SJSA1 (cell line): ENCODE data around the gene CATSPER3. TPM values are rescaled to one million over a fixed set of nuclear protein-coding genes. Genes with fewer than 3 reads are reported as not detected.
"Not testable (repeated sequence)": the region's sequence is repeated elsewhere in the genome, so short reads cannot be mapped to it uniquely, and the experiment has no call there.

Experiments used
- DNase-seq, 2 experiments: peaks; one replicate each; pipeline ENCODE4 v3.0.0-alpha.2; 2015 to 2020; ENCODE audit warnings: low spot score in 2 of 2, low read depth in 1 of 2
- H3K27ac ChIP-seq: fragments of 250-450 bp; sonication (Bioruptor Pico); 2 replicates; pipeline ENCODE4 v1.5.1; 2020; ENCODE audit warnings: mild to moderate bottlenecking, moderate library complexity
- H3K27me3 ChIP-seq: fragments of 250-450 bp; sonication (Bioruptor Pico); replicated peaks from 2 replicates; pipeline ENCODE4 v1.5.1; 2020; ENCODE audit warnings: mild to moderate bottlenecking, moderate library complexity
- H3K36me3 ChIP-seq: fragments of 250-450 bp; sonication (Bioruptor Pico); 2 replicates; pipeline ENCODE4 v1.5.1; 2020; ENCODE audit warnings: mild to moderate bottlenecking
- H3K4me1 ChIP-seq: fragments of 250-450 bp; sonication (Bioruptor Pico); replicated peaks from 2 replicates; pipeline ENCODE4 v1.6.1; 2021; ENCODE audit warnings: mild to moderate bottlenecking
- H3K4me3 ChIP-seq: fragments of 250-450 bp; sonication (Bioruptor Pico); 2 replicates; pipeline ENCODE4 v1.5.1; 2020; ENCODE audit warnings: mild to moderate bottlenecking
- H3K9me3 ChIP-seq: fragments of 250-450 bp; sonication (Bioruptor Pico); replicated peaks from 2 replicates; pipeline ENCODE4 v1.5.1; 2020; ENCODE audit warnings: mild to moderate bottlenecking
- total RNA-seq: library from RNA; depleted of rRNA; stranded (reverse); fragments of >200 nt; shearing (Covaris generic); gene quantifications from 2 replicates; pipeline ENCODE4 v1.2.3, GENCODE V29; 2014

CATSPER3 gene
- total RNA-seq, 1 experiment from 2014 or later = 0.08 TPM

GRCh38 chr5:134990183-134990582 lies 22.5 kb downstream of the CATSPER3 start:
- not testable (repeated sequence) for H3K9me3 ChIP-seq, H3K27ac ChIP-seq, H3K4me3 ChIP-seq, DNase-seq, H3K36me3 ChIP-seq, H3K4me1 ChIP-seq
- H3K27me3 ChIP-seq = 0 out of 2 replicates have a peak, but pooled peaks cover 15% of the 10 kb centered on the region

GRCh38 chr5:134992148-134992547 lies 24.4 kb downstream of the CATSPER3 start:
- Histone ChIP-seq H3K4me3 (no peak overlapping the region), H3K27ac (no peak overlapping the region), H3K4me1 (no peaks in the 10 kb centered on the region), H3K36me3 (no peaks in the 10 kb centered on the region), H3K9me3 (no peaks in the 10 kb centered on the region), H3K27me3 (0 out of 2 replicates have a peak, but pooled peaks cover 16% of the 10 kb centered on the region)
- DNase-seq = no peak

GRCh38 chr5:134993161-134993560 lies 25.5 kb downstream of the CATSPER3 start:
- no peaks in the 10 kb centered on the region for H3K36me3 ChIP-seq
- H3K4me1 ChIP-seq = no peaks in the 10 kb centered on the region
- no peak for DNase-seq
- no peak overlapping the region for H3K4me3 ChIP-seq
- 0 out of 2 replicates have a peak, but pooled peaks cover 15% of the 10 kb centered on the region for H3K27me3 ChIP-seq
- no peaks in the 10 kb centered on the region for H3K9me3 ChIP-seq
- no peak overlapping the region for H3K27ac ChIP-seq

DNA sequence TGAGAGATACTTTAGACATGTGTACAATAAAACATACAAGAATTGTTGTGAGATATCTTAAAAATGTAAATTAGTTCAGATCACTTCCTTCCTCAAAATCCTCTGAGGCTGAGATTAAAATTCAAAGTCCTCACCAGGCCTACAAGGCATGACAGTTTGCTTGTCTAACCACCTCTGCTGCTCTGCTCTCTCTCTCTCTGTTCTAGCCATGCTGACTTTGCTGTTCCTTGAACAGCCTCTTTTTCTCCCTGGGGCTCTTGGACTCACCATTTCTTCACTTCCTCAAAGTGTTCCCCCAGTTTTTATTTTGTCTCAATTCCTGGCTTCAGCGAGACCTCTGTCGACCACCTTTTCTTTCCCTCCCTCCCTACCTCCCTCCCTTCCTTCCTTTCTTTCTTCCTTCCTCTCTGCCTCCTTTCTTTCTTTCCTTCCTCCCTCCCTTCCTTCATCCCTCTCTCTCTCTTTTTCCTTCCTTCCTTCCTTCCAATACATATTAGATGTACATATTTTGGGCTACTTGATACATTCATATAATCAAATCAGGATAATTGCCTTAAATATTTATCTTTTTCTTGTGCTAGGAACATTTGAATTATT lies 27.0 kb downstream of the CATSPER3 start:
- Histone ChIP-seq H3K4me1 (no peaks in the 10 kb centered on the region), H3K36me3 (no peaks in the 10 kb centered on the region), H3K9me3 (no peaks in the 10 kb centered on the region), H3K4me3 (no peak overlapping the region), H3K27me3 (0 out of 2 replicates have a peak, but pooled peaks cover 10% of the 10 kb centered on the region), H3K27ac (no peak overlapping the region)
- no peak for DNase-seq

DNA sequence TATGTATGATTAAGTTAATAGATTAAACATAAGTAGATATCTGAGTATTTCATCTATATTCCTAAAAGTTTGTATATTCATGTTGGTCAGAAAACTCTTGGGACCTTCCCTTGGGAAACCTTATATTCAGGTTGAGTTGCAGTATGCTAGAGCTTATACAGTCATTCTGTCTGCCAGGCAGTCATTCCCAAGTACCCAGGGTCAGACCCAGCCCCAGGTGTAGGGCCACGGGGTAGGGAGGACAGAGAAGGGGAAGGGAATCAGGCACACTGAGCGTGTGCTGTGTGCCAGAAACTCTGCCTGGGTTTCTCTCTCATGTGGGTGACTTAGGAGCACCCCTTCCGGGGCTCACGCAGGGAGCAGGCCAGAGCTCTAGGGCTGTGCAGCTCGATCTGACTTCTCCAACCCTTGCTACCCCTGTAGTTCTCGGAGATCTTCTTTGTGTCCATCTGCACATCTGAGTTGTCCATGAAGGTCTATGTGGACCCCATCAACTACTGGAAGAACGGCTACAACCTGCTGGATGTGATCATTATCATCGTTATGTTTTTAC lies 28.2 kb downstream of the CATSPER3 start:
- Histone ChIP-seq H3K4me1 (no peaks in the 10 kb centered on the region), H3K4me3 (no peak overlapping the region), H3K9me3 (no peaks in the 10 kb centered on the region)

DNA sequence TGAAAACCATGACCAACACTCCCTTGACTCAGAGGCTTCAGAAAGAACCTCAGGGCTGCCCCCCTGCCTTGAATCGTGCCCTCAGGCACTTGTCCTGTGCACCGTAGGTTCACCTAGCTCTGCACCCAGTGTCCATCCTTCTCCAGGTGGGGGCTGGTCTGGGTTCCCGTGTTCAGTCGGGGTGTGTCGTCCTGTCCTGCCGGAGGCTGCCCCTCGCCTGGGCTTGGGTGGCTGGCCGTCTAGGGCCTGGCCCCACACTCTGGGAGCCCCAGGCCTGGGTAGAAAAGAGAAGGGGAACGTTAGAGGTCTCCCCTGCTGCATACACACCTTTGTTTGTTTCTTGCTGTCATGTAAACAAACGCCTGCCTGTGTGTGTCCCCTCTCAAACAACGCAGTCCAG lies 29.3 kb downstream of the CATSPER3 start:
- no peak overlapping the region for H3K27ac ChIP-seq
- H3K4me3 ChIP-seq = no peak overlapping the region
- no peak for DNase-seq
- H3K27me3 ChIP-seq = 0 out of 2 replicates have a peak, but pooled peaks cover 10% of the 10 kb centered on the region
- no peaks in the 10 kb centered on the region for H3K9me3 ChIP-seq
- H3K4me1 ChIP-seq = no peaks in the 10 kb centered on the region
- no peaks in the 10 kb centered on the region for H3K36me3 ChIP-seq

More for the DNA sequence above, 28.2 kb downstream of the CATSPER3 start:
- Histone ChIP-seq H3K27me3 (0 out of 2 replicates have a peak, but pooled peaks cover 10% of the 10 kb centered on the region), H3K27ac (no peak overlapping the region), H3K36me3 (no peaks in the 10 kb centered on the region)
- DNase-seq = no peak

- H3K4me3 ChIP-seq, DNase-seq, H3K9me3 ChIP-seq, H3K36me3 ChIP-seq, H3K4me1 ChIP-seq, H3K27ac ChIP-seq: not testable (repeated sequence)
- H3K27me3 ChIP-seq = peaks cover 10% of the 10 kb centered on the region; the same call in 1 of the 2 replicates
Observed at GRCh38 chr5:134998068-134998467, 30.4 kb downstream of the CATSPER3 start.

GRCh38 chr5:135004376-135004775 lies 36.7 kb downstream of the CATSPER3 start:
- no peak for DNase-seq
- H3K27me3 ChIP-seq = no peaks in the 10 kb centered on the region; the same call in 1 of the 2 replicates
- H3K4me3 ChIP-seq = no peak overlapping the region
- H3K36me3 ChIP-seq = no peaks in the 10 kb centered on the region
- no peaks in the 10 kb centered on the region for H3K4me1 ChIP-seq
- no peaks in the 10 kb centered on the region; the same call in none of the 2 replicates for H3K9me3 ChIP-seq
- H3K27ac ChIP-seq = no peak overlapping the region

- Histone ChIP-seq H3K27me3 (no peaks in the 10 kb centered on the region; the same call in 1 of the 2 replicates), H3K9me3 (no peaks in the 10 kb centered on the region; the same call in none of the 2 replicates), H3K4me1 (no peaks in the 10 kb centered on the region), H3K4me3 (no peak overlapping the region), H3K27ac (no peak overlapping the region), H3K36me3 (no peaks in the 10 kb centered on the region)
- DNase-seq = no peak
Observed at GRCh38 chr5:135005076-135005475, 37.4 kb downstream of the CATSPER3 start.

DNA sequence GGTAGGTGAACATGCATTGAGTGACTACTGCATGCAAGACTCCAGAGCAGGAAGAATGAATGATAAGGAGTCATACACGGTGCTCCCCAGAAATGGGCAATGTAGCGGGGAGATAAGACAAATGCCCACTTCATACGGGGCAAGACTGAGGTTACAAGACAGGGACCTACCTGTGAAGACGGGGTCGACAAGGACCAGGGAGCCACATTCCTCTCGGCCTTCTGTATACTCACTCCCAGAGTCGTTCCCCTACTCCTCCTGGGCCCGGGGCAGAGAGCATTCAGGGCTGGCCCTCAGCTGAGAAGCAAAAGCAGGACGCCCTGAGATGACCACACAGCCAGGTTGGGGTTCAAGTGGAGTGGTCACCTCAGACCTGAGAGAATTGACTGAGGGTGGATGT lies 39.6 kb downstream of the CATSPER3 start:
- H3K36me3 ChIP-seq = no peaks in the 10 kb centered on the region
- H3K9me3 ChIP-seq = no peaks in the 10 kb centered on the region; the same call in none of the 2 replicates
- no peak overlapping the region for H3K4me3 ChIP-seq
- H3K4me1 ChIP-seq = no peaks in the 10 kb centered on the region
- H3K27me3 ChIP-seq = no peaks in the 10 kb centered on the region; the same call in 1 of the 2 replicates
- DNase-seq = peak in 1 of 2 experiments; percentile 41
- no peak overlapping the region for H3K27ac ChIP-seq

DNA sequence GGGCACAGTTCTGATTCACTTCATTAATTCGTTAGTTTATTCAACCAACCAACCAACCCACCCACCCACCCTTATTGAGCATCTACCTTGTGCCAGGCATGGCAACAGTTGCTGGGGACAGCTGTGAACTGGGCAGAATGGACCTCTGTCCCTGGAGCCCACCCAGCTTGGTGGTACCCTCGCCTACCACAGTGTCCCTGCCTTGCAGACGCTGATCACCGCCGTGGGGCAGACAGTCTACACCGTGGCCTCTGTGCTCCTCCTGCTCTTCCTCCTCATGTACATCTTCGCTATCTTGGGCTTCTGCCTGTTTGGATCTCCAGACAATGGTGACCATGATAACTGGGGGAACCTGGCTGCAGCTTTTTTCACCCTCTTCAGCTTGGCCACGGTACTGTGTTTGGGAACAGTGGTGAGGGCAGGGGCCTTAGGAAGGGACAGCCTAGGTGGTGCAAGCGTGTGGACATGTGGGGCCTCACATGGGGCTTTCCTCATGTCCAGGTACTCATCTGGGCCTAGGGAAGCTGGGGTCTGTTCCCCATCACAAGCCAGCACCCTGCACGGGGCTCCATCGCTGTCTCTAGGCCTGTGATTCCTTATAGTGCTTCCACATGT lies 40.1 kb downstream of the CATSPER3 start:
- H3K4me3 ChIP-seq = no peak overlapping the region
- DNase-seq = peak in 1 of 2 experiments; percentile 38
- H3K27me3 ChIP-seq = no peaks in the 10 kb centered on the region; the same call in 1 of the 2 replicates
- H3K9me3 ChIP-seq = no peaks in the 10 kb centered on the region; the same call in none of the 2 replicates
- H3K4me1 ChIP-seq = no peaks in the 10 kb centered on the region
- H3K27ac ChIP-seq = no peak overlapping the region
- no peaks in the 10 kb centered on the region for H3K36me3 ChIP-seq

DNA sequence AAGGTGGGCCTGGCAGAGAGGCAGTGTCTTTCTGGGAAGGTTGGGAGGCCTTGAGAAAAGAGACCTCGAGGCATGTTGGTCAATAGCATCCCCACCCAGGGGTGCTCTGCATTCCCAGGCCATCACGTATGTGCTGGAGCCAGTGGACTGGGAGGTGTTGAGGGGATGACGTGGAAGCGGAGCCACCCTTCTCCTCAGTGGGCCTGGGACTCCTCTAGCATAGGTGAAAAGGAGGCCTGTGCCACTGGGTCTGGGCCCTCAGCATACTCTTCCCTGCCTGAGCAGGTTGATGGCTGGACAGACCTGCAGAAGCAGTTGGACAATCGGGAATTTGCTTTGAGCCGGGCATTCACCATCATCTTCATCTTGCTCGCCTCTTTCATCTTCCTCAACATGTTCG lies 40.8 kb downstream of the CATSPER3 start:
- peak in 1 of 2 experiments; percentile 34 for DNase-seq
- Histone ChIP-seq H3K9me3 (no peaks in the 10 kb centered on the region; the same call in none of the 2 replicates), H3K4me3 (no peak overlapping the region), H3K4me1 (no peaks in the 10 kb centered on the region), H3K27ac (no peak overlapping the region), H3K27me3 (no peaks in the 10 kb centered on the region; the same call in 1 of the 2 replicates), H3K36me3 (no peaks in the 10 kb centered on the region)

DNA sequence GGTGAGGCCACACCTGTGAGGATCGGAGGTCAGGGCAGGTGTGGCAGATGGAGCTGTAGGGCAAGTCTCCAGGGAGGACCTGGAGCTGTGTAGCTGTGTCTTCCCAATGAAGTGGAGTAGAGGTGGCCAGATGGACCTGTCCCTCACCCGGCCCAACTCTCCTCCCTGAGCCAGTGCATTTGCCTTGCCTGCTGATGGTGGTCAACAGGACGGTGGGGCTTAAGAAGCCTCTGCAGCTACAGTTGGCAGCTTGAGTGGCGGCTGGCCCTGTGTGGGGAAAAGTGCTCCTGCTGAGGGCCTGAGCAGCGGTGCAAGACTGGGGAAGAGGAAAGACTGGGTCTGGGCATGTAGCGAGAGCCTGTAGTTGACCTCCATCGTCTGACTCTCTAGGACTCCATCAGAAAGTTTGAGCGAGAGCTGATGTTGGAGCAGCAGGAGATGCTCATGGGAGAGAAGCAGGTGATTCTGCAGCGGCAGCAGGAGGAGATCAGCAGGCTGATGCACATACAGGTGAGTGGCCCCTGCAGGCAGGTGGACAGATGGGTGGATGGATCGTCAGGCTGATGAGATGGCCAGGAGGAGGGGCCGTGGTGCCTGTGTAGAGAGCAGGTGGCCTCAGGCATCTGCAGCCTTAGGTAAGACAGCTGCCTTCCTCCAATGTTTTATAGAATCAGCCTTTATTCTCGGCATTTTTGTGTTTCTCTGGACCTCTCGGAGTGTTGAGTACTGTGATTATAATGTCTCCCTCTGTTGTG lies 41.5 kb downstream of the CATSPER3 start:
- Histone ChIP-seq H3K27me3 (no peaks in the 10 kb centered on the region; the same call in 1 of the 2 replicates), H3K4me1 (no peaks in the 10 kb centered on the region), H3K4me3 (no peak overlapping the region), H3K36me3 (no peaks in the 10 kb centered on the region), H3K9me3 (no peaks in the 10 kb centered on the region; the same call in 1 of the 2 replicates), H3K27ac (no peak overlapping the region)
- peak in 1 of 2 experiments; percentile 42 for DNase-seq
